ENCODE data around the gene KLHL7. TPM values are rescaled to one million over a fixed set of nuclear protein-coding genes. Genes with fewer than 3 reads are reported as not detected.

The KLHL7 gene
- total RNA-seq, 1 experiment from 2014 or later: 33.8 TPM

- no peak overlapping the region for H3K27ac ChIP-seq (ENCODE audit: low read length)
- intact Hi-C loops (cut with micrococcal nuclease; ENCODE audit: unreplicated experiment) (no loop called here), in situ Hi-C loops (cut with HindIII; ENCODE audit: low pct_unique_long_range_greater_than_20kb, low sequenced_read_pairs) (no loop called here)
- H3K4me1 ChIP-seq (ENCODE audit: control insufficient read depth, insufficient read depth, low read length): no peaks in the 10 kb centered on the region
- no peaks in the 10 kb centered on the region; the same call in 1 of the 2 replicates for H3K27me3 ChIP-seq (ENCODE audit: control insufficient read depth, insufficient read depth, low read length)
- BruUV-seq (replicated peaks): no TSS peak
- no peaks in the 10 kb centered on the region for H3K36me3 ChIP-seq (ENCODE audit: control insufficient read depth, insufficient read depth, low read length)
- CTCF ChIA-PET: no interaction called here
- H3K9me3 ChIP-seq (ENCODE audit: control insufficient read depth, insufficient read depth, low read depth, low read length): no peaks in the 10 kb centered on the region
- no peak overlapping the region for H3K4me3 ChIP-seq (ENCODE audit: low read depth in 2 of 2, low read length in 2 of 2)
- POLR2A ChIA-PET: no interaction called here
- ATAC-seq (no peak; the same call in 1 of the 2 replicates), DNase-seq (ENCODE audit: low read depth, low spot score) (no peak)
- TF ChIP-seq REST (IDR thresholded peaks at IDR 0.05; ENCODE audit: insufficient read depth in 1 of 2, low read depth in 2 of 2, low read length in 1 of 2) (no peak), CTCF (IDR thresholded peaks at IDR 0.05) (no peak), TCF7L2 (IDR thresholded peaks at IDR 0.05; ENCODE audit: low read depth, low read length) (no peak), POLR2AphosphoS5 (IDR thresholded peaks at IDR 0.05; ENCODE audit: low read depth, low read length) (no peak), SIN3A (IDR thresholded peaks at IDR 0.05; ENCODE audit: borderline replicate concordance, insufficient read depth, low read depth, low read length) (no peak)
These were observed 12.5 kb upstream of the KLHL7 start for GRCh38 chr7:23093111-23093510.

DNA sequence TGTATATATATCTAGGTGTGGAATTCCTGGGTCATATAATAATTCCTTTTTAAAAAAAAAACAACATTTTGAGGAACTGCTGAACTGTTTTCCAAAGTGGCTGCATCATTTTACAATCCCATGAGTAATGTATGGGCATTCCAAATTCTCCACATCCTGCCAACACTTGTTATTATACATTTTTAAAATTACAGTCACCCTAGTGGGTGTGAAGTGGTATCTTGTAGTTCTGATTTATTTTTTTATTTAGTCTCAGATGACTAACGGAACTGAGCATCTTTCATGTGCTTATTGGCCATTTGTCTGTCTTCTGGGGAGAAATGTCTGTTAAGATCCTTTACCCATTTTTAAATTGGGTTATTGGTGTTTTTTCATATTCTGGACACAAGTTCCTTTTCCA lies 12.0 kb upstream of the KLHL7 start:
- POLR2A ChIA-PET: no interaction called here
- Histone ChIP-seq H3K27ac (ENCODE audit: low read length) (no peak overlapping the region), H3K4me1 (ENCODE audit: control insufficient read depth, insufficient read depth, low read length) (peaks cover 1% of the 10 kb centered on the region; the same call in 1 of the 2 replicates), H3K9me3 (ENCODE audit: control insufficient read depth, insufficient read depth, low read depth, low read length) (no peaks in the 10 kb centered on the region), H3K36me3 (ENCODE audit: control insufficient read depth, insufficient read depth, low read length) (no peaks in the 10 kb centered on the region), H3K27me3 (ENCODE audit: control insufficient read depth, insufficient read depth, low read length) (no peaks in the 10 kb centered on the region; the same call in 1 of the 2 replicates), H3K4me3 (ENCODE audit: low read depth in 2 of 2, low read length in 2 of 2) (no peak overlapping the region)
- CTCF ChIA-PET: no interaction called here
- DNase-seq (ENCODE audit: low read depth, low spot score): no peak
- intact Hi-C loops (cut with micrococcal nuclease; ENCODE audit: unreplicated experiment) (no loop called here), in situ Hi-C loops (cut with HindIII; ENCODE audit: low pct_unique_long_range_greater_than_20kb, low sequenced_read_pairs) (no loop called here)
- no TSS peak for BruUV-seq (replicated peaks)
- ATAC-seq: peak; percentile 52; the same call in 1 of the 2 replicates
- TF ChIP-seq SIN3A (IDR thresholded peaks at IDR 0.05; ENCODE audit: borderline replicate concordance, insufficient read depth, low read depth, low read length) (no peak), TCF7L2 (IDR thresholded peaks at IDR 0.05; ENCODE audit: low read depth, low read length) (no peak), POLR2AphosphoS5 (IDR thresholded peaks at IDR 0.05; ENCODE audit: low read depth, low read length) (no peak), REST (IDR thresholded peaks at IDR 0.05; ENCODE audit: insufficient read depth in 1 of 2, low read depth in 2 of 2, low read length in 1 of 2) (no peak), CTCF (IDR thresholded peaks at IDR 0.05) (no peak)
